HEK293 (cell line): ENCODE data around the gene FRMPD2.

Experiments used
- KLF17 ChIP-seq: fragments of 450-650 bp; formaldehyde crosslinking; IDR thresholded peaks from 2 replicates; pipeline ENCODE4 v1.5.1; 2016; ENCODE audit warnings: missing biosample characterization, missing genetic modification characterization
- ZNF426 ChIP-seq: fragments of 450-650 bp; formaldehyde crosslinking; IDR thresholded peaks from 2 replicates; pipeline ENCODE4 v1.5.1; 2017; ENCODE audit warnings: missing biosample characterization, missing genetic modification characterization, mild to moderate bottlenecking, inconsistent platforms, moderate library complexity

GRCh38 chr10:48277093-48277492 lies 2.6 kb upstream of the FRMPD2 start:
- TF ChIP-seq ZNF426 (tag by site-specific recombination): no peak
- no peak for TF ChIP-seq KLF17
